ENCODE results near the gene KRTAP20-4.

KRTAP20-4 gene

GRCh38 chr21:30598802-30599201 is 21.6 kb upstream of the KRTAP20-4 start, which contains the start of gene KRTAP6-2:
KRTAP6-2 (minus strand) TSS chr21:30598902; CDS start chr21:30598874, 28 bp downstream.
- TF ChIP-seq CTCF (IDR thresholded peaks at IDR 0.05; ENCODE audit: insufficient read depth, missing control alignments): no peak
- FAIRE-seq: no peak

GRCh38 chr21:30600787-30601186 is 19.6 kb upstream of the KRTAP20-4 start, which contains the start of gene KRTAP22-1:
KRTAP22-1 (plus strand) TSS chr21:30601087.
- FAIRE-seq (no peak), DNase-seq (ENCODE audit: insufficient read length, low spot score) (no peak)
- no peak for TF ChIP-seq CTCF (IDR thresholded peaks at IDR 0.05; ENCODE audit: insufficient read depth, missing control alignments)

More at GRCh38 chr21:30598802-30599201, 21.6 kb upstream of the KRTAP20-4 start, which contains the start of gene KRTAP6-2:
- DNase-seq (ENCODE audit: insufficient read length, low spot score): no peak

GRCh38 chr21:30605968-30606367 is 14.5 kb upstream of the KRTAP20-4 start:
- FAIRE-seq (no peak), DNase-seq (ENCODE audit: insufficient read length, low spot score) (no peak)
- TF ChIP-seq CTCF (IDR thresholded peaks at IDR 0.05; ENCODE audit: insufficient read depth, missing control alignments): no peak

GRCh38 chr21:30612132-30612531 is 8.3 kb upstream of the KRTAP20-4 start:
- DNase-seq (ENCODE audit: insufficient read length, low spot score) (no peak), FAIRE-seq (no peak)
- no peak for TF ChIP-seq CTCF (IDR thresholded peaks at IDR 0.05; ENCODE audit: insufficient read depth, missing control alignments)

- FAIRE-seq (no peak), DNase-seq (ENCODE audit: insufficient read length, low spot score) (no peak)
- no peak for TF ChIP-seq CTCF (IDR thresholded peaks at IDR 0.05; ENCODE audit: insufficient read depth, missing control alignments)
Measured at GRCh38 chr21:30613836-30614235, 6.6 kb upstream of the KRTAP20-4 start, which contains the start of gene KRTAP6-1. KRTAP6-1 (minus strand) TSS chr21:30613930; CDS start chr21:30613904, 26 bp downstream.

GRCh38 chr21:30615199-30615598 is 5.2 kb upstream of the KRTAP20-4 start:
- no peak for FAIRE-seq
- no peak for TF ChIP-seq CTCF (IDR thresholded peaks at IDR 0.05; ENCODE audit: insufficient read depth, missing control alignments)
- DNase-seq (ENCODE audit: insufficient read length, low spot score): no peak

GRCh38 chr21:30616125-30616524 is 4.3 kb upstream of the KRTAP20-4 start, which contains the start of gene KRTAP20-1:
KRTAP20-1 (plus strand) TSS chr21:30616425; CDS start chr21:30616455, 30 bp downstream.
- no peak for TF ChIP-seq CTCF (IDR thresholded peaks at IDR 0.05; ENCODE audit: insufficient read depth, missing control alignments)
- DNase-seq (ENCODE audit: insufficient read length, low spot score) (no peak), FAIRE-seq (no peak)
